PC-9 (cell line): ENCODE measurements around the gene HADHA. TPM values are rescaled to one million over a fixed set of nuclear protein-coding genes. Genes with fewer than 3 reads are reported as not detected.

ENCODE experiments used
- BruUV-seq: library from RNA; stranded (reverse); fragments of 400-500 nt; replicated peaks from 2 replicates; lab custom pipeline; 2021; lab: Mats Ljungman, UMichigan
- CTCF ChIA-PET: fragments of 300-600 bp; sonication (Branson Sonifier 250); formaldehyde crosslinking; loops from one replicate; lab custom pipeline; 2022; ENCODE audit warnings: antibody characterized with exemption; lab: Charles Lee
- POLR2A ChIA-PET: fragments of 300-600 bp; sonication (Branson Sonifier 250); formaldehyde crosslinking; loops from one replicate; lab custom pipeline; 2022; ENCODE audit warnings: antibody characterized with exemption; ENCODE audit not compliant: unreplicated experiment; lab: Charles Lee
- DNase-seq, 2 experiments: peaks; one replicate each; pipeline versions ENCODE4 v3.0.0 to v3.0.0-alpha.2; 2015 to 2022; ENCODE audit warnings: mixed read lengths in 1 of 2
- H2AFZ ChIP-seq: fragments of 200-600 bp; sonication (generic); 2 replicates; pipeline ENCODE4 v1.8.1; 2017; ENCODE audit warnings: antibody characterized with exemption
- H3F3A ChIP-seq: fragments of 200-600 bp; sonication (generic); 2 replicates; pipeline ENCODE4 v1.8.1; 2017; ENCODE audit warnings: antibody characterized with exemption, mild to moderate bottlenecking, low read depth; ENCODE audit not compliant: insufficient read depth
- H3K27ac ChIP-seq: fragments of 200-600 bp; sonication (generic); 2 replicates; pipeline ENCODE4 v1.6.1; 2016; ENCODE audit warnings: mixed run types
- H3K27me3 ChIP-seq: fragments of 200-600 bp; sonication (generic); 2 replicates; pipeline ENCODE4 v1.6.1; 2016; ENCODE audit warnings: low read depth, mixed run types; ENCODE audit not compliant: insufficient read depth
- H3K36me3 ChIP-seq: fragments of 200-600 bp; sonication (generic); 2 replicates; pipeline ENCODE4 v1.6.1; 2016; ENCODE audit warnings: low read depth, mixed run types
- H3K4me1 ChIP-seq: fragments of 200-600 bp; sonication (generic); replicated peaks from 2 replicates; pipeline ENCODE4 v1.6.1; 2016; ENCODE audit warnings: mixed run types; ENCODE audit not compliant: insufficient read depth
- H3K4me2 ChIP-seq: fragments of 200-600 bp; sonication (generic); 2 replicates; pipeline ENCODE4 v1.6.1; 2017; ENCODE audit warnings: mixed run types
- H3K4me3 ChIP-seq: fragments of 200-600 bp; sonication (generic); 2 replicates; pipeline ENCODE4 v1.6.1; 2016; ENCODE audit warnings: mixed run types
- H3K79me2 ChIP-seq: fragments of 200-600 bp; sonication (generic); 2 replicates; pipeline ENCODE4 v1.6.1; 2017; ENCODE audit warnings: low read depth, mixed run types
- H3K9me2 ChIP-seq: fragments of 200-600 bp; sonication (generic); 2 replicates; pipeline ENCODE4 v1.8.1; 2017; ENCODE audit warnings: mild to moderate bottlenecking; ENCODE audit not compliant: insufficient read depth
- H3K9me3 ChIP-seq: fragments of 200-600 bp; sonication (generic); 2 replicates; pipeline ENCODE4 v1.8.1; 2016; ENCODE audit warnings: low read depth; ENCODE audit not compliant: insufficient read depth
- H4K20me1 ChIP-seq: fragments of 200-600 bp; sonication (generic); 2 replicates; pipeline ENCODE4 v1.8.1; 2017; ENCODE audit not compliant: insufficient read depth
- CTCF ChIP-seq: fragments of 200-600 bp; sonication (generic); conservative IDR thresholded peaks from 2 replicates; pipeline ENCODE4 v1.6.1; 2017; ENCODE audit warnings: mixed run types, antibody characterized with exemption, mild to moderate bottlenecking, moderate library complexity
- EZH2 ChIP-seq: fragments of 200-600 bp; sonication (generic); IDR thresholded peaks from 2 replicates; pipeline ENCODE4 v1.8.0; 2017; ENCODE audit warnings: antibody characterized with exemption, low read depth
- intact Hi-C: fragments of 100-400 bp; cut with micrococcal nuclease; formaldehyde crosslinking; loops from one replicate; pipeline ENCODE4 v1.10.0; 2022; ENCODE audit not compliant: unreplicated experiment
- total RNA-seq: library from RNA; stranded (reverse); gene quantifications from 2 replicates; pipeline ENCODE4 v1.2.3, GENCODE V29; 2021

HADHA gene
- total RNA-seq, 1 experiment from 2014 or later, result 129 TPM

- no peaks in the 10 kb centered on the region for H4K20me1 ChIP-seq
- CTCF ChIA-PET, result no interaction called here
- TF ChIP-seq CTCF, result no peak
- no peak for TF ChIP-seq EZH2
- no peaks in the 10 kb centered on the region; the same call in 1 of the 2 replicates for H3K36me3 ChIP-seq
- H3K27me3 ChIP-seq, result no peaks in the 10 kb centered on the region
- intact Hi-C loops, result no loop called here
- H2AFZ ChIP-seq, result no peak overlapping the region
- H3F3A ChIP-seq, result no peaks in the 10 kb centered on the region
- H3K27ac ChIP-seq, result no peak overlapping the region
- H3K9me3 ChIP-seq, result no peaks in the 10 kb centered on the region
- no TSS peak for BruUV-seq
- POLR2A ChIA-PET, result no interaction called here
- no peak overlapping the region for H3K4me3 ChIP-seq
- H3K4me2 ChIP-seq, result no peak overlapping the region
- no peaks in the 10 kb centered on the region for H3K9me2 ChIP-seq
- DNase-seq, result no peak
- no peaks in the 10 kb centered on the region for H3K4me1 ChIP-seq
- no peaks in the 10 kb centered on the region for H3K79me2 ChIP-seq
These were observed 56.8 kb downstream of the HADHA start for GRCh38 chr2:26187537-26188104.

GRCh38 chr2:26187114-26187513 is 57.3 kb downstream of the HADHA start:
- no peak for DNase-seq
- Histone ChIP-seq H3K4me1 (no peaks in the 10 kb centered on the region), H3K36me3 (no peaks in the 10 kb centered on the region; the same call in 1 of the 2 replicates), H3K4me3 (no peak overlapping the region), H3K27ac (no peak overlapping the region), H2AFZ (no peak overlapping the region), H3K27me3 (no peaks in the 10 kb centered on the region), H3K9me2 (no peaks in the 10 kb centered on the region), H3F3A (no peaks in the 10 kb centered on the region), H3K79me2 (no peaks in the 10 kb centered on the region), H4K20me1 (no peaks in the 10 kb centered on the region), H3K9me3 (no peaks in the 10 kb centered on the region), H3K4me2 (no peak overlapping the region)
- intact Hi-C loops, result no loop called here
- no TSS peak for BruUV-seq
- ChIA-PET CTCF (no interaction called here), POLR2A (no interaction called here)
- no peak for TF ChIP-seq CTCF
- no peak for TF ChIP-seq EZH2

- TF ChIP-seq CTCF (no peak), EZH2 (no peak)
- Histone ChIP-seq H2AFZ (no peak overlapping the region), H4K20me1 (no peaks in the 10 kb centered on the region), H3K27me3 (no peaks in the 10 kb centered on the region), H3K36me3 (no peaks in the 10 kb centered on the region), H3K27ac (no peak overlapping the region), H3K79me2 (no peaks in the 10 kb centered on the region), H3K4me2 (no peak overlapping the region), H3K9me3 (no peaks in the 10 kb centered on the region), H3K4me1 (no peaks in the 10 kb centered on the region), H3K4me3 (no peak overlapping the region), H3F3A (no peaks in the 10 kb centered on the region), H3K9me2 (no peaks in the 10 kb centered on the region)
- ChIA-PET CTCF (no interaction called here), POLR2A (interaction anchor here (0.6 kb wide), 1 partner anchor 153 kb away, joined by 4 read pairs; no protein-coding TSS in a partner anchor)
- BruUV-seq, result no TSS peak
- no peak for DNase-seq
- intact Hi-C loops, result no loop called here
These were observed 58.3 kb downstream of the HADHA start for GRCh38 chr2:26185954-26186770.
